NCI-H345 (cell line): ENCODE results near the gene TSPAN14.
"Not testable (repeated sequence)": the region's sequence is repeated elsewhere in the genome, so short reads cannot be mapped to it uniquely, and the experiment has no call there.

Experiments
- DNase-seq: peaks from one replicate; lab custom pipeline; 2025; lab: John Stamatoyannopoulos, UW

Gene TSPAN14

DNA sequence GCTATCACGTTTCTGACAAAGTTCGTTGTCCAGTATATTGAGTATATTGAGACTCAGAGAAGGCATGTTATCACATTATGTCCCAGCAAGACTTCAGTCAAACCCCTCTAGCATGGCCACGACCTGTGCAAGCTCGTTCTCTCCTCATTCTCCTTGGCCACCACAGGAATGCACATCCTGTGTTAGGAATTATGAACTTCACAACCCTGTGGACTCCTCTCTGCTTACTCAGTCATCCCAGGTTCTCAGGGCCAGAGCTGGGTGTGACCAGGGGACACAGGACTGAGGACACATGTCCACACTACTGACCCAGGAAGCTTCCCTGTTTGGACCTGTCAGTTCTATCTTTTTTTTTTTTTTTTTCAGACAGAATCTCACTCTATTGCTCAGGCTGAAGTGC, 87.9 kb downstream of the TSPAN14 start:
- no peak for DNase-seq

DNA sequence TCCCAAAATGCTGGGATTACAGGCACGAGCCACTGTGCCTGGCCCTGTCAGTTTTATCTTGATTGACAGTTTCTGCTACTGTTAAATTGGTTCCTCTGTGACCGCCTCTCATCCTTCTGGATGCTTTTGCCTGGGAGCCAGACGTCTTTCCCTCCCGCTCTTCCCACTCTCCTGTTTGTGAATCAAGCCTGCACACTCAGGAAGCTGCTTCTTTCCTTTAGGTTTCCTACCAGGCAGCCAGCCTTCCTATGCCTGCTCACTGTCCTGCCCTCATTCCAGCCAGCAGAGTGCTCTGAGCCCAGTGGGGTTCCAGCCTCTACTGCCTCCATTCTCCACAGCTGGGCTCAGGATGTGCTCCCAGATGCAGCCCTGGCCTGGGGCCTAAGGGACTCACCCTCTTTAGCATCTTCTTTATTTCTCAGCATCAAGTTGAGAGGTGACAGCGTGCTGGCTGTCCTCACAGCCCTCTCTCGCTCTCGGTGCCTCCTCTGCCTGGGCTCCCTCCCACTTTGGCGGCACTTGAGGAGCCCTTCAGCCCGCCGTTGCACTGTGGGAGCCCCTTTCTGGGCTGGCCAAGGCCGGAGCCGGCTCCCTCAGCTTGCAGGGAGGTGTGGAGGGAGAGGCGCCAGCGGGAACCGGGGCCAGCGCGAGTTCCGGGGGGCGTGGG, 88.7 kb downstream of the TSPAN14 start:
- no peak for DNase-seq

DNA sequence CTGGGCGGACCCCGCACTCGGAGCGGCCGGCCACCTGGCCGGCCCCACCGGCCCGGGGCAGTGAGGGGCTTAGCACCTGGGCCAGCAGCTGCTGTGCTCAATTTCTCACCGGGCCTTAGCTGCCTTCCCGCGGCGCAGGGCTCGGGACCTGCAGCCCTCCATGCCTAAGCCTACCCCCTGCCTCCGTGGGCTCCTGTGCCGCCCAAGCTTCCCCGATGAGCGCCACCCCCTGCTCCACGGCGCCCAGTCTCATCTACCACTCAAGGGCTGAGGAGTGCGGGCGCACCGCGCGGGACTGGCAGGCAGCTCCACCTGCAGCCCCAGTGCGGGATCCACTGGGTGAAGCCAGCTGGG, 89.2 kb downstream of the TSPAN14 start:
- not testable (repeated sequence) for DNase-seq

DNA sequence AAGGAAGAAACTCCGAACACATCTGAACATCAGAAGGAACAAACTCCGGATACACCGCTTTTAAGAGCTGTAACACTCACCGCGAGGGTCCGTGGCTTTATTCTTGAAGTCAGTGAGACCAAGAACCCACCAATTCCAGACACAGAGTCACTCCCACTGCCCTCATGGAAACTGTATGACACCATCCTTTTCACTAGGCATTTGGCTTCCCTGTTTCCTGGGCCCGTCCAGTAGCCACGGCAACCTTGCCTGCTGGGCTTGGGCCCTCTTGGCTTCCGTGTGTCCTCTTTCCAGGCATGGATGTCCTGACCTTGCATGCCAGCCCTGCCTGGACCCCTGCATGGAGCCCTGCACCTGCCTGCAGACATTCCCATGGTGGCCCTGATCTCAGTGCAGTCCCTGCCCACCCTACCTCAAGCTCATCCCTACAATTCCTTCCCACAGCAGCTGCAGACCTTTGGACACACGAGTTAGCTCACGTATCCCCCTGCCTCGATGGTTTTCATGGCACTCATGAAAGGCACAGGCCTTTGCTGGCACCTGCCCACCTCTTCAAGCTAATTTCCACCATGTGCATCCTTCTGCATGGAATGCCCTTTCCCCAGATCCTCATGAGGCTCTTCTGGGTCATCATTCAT, 90.3 kb downstream of the TSPAN14 start:
- DNase-seq = no peak

DNA sequence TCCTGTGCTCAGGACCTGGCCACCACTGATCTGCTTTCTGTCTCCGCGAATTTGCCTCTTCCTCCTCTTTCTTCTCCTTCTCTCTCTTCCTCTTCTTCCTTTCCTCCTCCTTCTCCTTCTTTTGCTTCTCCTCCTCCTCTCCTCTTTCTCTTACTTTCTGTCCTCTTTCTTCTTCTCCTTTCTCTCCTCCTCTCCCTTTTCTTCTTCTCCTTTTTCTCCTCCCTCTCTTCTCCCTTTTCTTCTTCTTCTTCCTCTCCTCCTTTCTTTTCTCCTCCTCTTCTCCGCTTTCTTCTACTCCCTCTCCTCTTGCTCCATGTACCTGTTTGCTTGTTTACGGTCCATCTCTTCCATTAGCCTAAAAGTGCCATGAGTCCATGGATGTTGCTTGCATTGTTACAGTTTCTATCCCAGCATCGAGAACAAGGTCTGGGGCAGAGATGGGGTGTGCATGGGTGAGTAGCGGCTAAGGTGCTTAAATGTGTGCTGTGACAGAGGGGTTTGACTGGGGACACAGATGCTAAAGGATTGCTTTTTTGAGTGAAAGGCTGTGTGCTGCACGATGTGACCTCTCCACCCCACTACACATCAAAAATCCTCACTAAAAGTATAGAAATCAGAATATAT, 91.3 kb downstream of the TSPAN14 start:
- DNase-seq = no peak

DNA sequence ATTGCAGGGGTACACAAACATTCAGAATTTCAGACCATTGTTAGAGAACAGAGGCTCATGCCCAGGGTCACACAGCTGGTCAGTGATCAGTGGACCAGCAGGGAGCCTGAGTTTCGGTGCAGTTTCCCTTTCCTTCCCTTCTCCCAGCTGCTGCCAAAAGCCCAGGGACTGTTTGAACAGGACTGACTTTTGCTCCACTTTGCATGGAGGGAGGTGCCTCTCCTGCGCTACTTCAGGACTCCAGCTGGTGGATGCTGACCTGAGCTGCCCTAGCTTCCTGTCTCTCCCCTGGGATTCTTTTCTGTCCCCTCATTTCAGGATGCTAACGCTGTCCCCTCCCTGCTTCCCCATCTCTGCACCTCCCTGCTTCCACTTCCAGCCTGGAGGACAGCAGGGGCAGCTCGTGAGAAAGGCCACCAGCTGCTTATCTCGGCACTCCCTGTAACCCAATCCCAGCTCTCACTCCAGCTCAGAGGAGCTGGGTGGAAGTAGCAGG, 98.1 kb downstream of the TSPAN14 start:
- peak; percentile 11 for DNase-seq

DNA sequence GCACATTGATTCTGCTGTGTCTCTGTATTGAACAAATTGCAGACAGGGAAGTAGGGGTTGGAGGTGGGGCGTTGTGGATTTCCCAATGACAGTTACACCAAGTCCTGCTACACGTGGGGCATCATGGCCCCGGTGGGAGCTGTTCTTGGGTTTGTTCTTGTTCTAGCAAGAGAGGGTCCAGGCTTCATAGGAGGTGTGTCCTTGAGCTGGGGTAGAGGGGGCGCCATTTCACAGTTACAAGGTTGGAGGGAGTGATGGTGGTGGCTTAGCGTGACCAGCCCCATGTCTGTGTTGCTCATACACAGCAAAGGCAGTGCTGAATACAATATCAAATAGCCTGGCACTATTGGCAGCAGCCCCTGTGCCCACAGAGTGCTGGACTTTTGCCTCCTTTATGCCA, 99.3 kb downstream of the TSPAN14 start:
- no peak for DNase-seq

DNA sequence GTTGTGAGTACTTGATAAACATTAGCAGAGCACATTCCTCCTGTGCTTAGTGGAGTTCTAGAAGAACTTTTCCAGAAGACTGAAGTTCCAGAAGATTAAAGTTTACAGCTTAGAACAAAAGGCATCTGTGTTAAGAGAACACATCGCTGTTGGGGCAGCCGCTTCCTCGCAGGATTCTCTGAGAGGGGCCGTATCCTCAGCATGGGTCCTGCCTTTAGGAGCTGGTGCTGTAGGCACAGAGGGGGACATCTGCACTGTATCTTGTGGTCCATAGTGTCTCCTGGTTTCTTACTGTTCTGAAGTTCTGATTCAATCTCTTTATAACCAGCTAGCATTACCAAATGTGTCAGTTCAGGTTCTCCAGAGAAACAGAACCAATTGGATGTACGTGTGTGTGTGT, 99.9 kb downstream of the TSPAN14 start:
- no peak for DNase-seq

DNA sequence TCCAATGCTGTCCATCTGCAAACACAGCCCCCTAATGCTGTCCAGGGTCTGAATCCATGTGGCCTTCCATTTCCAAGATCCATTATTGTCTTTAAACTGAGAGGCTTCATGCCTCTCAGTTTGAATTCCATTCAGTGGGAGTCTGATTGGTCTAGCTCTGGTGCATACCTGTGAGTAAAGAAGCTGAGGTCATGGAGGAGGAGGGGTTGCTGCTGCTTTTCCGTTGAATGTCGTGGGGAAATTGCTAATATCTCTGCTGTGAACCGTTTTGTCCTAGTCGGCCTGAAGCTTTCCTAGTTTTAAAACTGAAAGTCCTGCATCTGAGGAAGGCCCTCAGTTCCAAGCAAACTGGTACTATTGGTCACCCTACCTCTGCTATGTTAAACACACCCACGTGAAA, 101.3 kb downstream of the TSPAN14 start:
- DNase-seq = no peak

DNA sequence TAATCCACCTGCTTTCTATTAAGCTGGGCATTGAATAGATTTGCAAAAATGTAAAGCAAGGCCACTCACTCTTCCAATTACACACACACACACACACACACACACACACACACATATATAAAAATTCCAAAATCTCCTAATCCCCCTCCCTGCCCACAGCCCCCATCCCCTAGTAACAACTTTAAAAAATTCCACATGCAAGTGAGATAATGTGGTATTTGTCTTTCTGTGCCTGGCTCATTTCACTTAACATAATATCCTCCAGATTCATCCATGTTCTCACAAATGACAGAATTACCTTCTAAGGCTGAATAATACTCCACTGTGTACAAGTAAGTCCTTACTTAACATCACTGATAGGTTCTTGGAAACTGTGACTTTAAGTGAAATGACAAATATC, 107.8 kb downstream of the TSPAN14 start:
- no peak for DNase-seq

DNA sequence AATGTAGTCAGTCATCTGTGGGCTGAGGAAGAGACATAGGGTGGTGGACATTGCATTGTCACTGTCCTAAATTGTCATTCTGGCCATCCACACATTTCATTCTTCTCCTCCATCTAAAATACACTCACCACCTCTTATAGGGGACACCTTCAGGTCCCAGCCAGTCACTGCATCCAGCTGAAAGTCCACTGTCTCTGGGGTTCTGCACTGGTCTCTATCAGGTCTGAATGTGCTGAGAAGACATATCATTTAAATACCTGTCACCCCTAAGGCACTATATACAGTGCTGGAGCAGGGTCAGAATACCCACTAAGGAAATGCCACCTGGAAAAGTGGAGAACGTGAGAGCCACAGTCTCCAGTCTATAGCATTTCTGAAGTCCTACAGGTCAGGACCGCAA, 113.2 kb downstream of the TSPAN14 start:
- no peak for DNase-seq

DNA sequence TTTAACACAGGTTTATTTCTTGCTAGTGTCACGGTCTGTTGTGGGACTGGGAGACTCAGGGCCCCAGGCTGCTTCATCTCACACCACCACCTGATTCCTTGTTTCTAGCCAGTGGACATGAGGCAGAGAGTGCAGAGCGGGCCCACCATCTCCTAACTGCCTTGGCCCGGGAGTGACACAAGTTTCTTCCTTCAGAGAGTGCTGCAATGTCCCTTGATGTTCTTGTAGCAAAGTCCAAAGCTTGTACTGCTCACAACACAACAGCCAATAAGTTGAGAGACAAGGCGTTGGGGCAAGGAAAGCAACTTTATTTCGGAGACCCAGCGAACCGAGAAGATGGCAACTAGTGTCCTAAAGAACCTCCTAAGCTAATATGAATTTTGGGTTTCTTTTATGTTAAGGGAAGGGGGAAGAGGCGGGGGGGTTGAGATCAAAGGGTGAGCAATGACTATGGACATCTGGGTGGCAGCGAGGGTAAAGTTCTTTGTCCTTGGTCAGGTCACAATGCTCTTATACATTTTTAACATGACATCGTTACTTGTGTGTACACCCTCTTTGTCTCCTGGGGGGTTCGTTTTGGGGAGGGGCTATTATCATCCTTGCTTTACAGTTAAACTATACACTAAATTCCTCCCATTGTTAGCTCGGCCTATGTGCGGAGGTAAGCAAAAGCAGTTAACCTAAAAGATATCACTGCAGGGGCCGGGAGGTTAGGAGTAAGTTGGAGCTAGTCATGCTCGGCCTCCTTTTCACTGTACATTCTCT, 115.2 kb downstream of the TSPAN14 start:
- DNase-seq = no peak

DNA sequence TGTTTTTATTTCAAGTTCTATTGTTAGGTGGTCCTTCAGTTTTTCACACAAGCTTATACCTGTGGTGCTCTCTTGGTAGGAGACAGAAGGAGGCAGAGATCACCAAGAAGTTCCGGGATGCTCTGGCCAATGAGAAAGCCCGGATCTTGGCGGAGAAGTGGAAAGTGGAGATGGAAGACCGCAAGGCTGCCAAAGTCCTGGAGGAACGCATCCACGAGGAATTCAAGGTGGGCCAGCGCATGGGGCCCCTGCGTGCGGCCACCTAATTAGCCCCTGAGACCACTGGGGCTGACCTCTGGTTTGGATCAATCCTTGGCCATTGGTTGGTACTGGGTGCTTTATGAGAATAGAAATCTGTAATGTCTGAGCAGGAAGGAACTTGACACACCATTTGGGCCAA, 117.2 kb downstream of the TSPAN14 start:
- no peak for DNase-seq

DNA sequence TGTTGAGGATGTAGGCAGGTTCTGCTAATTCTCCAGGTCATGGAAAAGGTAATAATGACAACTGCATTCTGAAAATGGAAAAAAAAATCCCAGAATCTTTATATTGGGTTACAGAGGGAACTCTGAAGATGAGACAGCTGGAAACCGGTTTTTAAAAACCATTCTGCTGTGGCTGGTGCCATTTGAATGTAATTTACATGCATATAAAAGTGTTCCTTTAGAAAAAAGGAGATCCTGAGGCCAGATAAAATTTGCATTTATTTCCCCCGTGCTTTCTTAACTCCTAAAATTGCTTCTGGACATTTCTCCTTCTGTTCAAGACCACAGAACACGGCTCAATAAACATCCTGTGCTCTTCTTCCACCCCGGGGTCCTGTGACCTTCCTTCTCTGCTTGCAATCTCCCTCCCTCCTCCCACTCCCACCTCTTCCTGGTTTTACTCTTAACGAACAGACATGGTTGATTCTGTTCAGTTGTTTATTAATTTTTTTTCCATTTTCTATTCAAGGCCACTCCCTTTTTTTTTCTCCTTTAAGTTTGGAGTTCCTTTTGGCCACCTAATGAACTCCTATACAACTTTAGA, 125.2 kb downstream of the TSPAN14 start:
- no peak for DNase-seq

DNA sequence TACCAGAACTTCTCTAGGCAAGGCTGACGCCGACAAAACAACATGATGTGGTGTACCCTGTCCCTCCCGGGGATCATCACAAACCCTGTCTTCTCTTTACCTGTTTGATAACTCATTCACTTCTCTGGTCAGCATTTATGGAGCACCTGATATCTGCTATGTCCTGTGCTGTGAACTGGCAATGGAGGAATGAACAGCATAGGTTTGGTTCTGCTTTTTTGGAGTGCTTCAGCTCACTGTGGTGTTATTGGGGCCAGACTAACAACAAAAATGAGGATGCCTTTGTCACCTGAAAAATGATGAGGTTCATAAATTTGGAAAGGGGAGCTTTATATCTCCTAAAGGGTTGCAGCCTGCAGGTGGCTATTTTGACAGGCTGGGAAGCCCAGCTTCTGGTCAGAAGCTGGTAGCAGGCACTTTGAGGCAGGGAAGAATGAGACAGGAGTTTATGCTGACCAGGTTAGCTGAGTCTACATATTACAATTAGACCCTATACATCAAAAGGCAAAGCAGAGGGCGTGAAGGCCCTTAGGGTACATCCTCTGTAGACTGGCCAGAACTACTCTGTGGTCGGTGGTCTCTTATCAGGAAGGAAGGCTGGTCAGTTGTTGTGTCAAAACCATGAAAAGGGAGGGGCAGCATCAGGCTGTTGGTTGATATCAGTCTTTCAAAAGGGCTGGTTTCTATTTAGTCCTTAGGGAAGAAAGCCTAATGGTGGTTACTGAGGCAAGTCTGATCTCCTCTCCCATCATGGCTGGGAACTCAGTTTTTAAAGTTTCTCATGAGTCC, 125.9 kb downstream of the TSPAN14 start:
- no peak for DNase-seq

DNA sequence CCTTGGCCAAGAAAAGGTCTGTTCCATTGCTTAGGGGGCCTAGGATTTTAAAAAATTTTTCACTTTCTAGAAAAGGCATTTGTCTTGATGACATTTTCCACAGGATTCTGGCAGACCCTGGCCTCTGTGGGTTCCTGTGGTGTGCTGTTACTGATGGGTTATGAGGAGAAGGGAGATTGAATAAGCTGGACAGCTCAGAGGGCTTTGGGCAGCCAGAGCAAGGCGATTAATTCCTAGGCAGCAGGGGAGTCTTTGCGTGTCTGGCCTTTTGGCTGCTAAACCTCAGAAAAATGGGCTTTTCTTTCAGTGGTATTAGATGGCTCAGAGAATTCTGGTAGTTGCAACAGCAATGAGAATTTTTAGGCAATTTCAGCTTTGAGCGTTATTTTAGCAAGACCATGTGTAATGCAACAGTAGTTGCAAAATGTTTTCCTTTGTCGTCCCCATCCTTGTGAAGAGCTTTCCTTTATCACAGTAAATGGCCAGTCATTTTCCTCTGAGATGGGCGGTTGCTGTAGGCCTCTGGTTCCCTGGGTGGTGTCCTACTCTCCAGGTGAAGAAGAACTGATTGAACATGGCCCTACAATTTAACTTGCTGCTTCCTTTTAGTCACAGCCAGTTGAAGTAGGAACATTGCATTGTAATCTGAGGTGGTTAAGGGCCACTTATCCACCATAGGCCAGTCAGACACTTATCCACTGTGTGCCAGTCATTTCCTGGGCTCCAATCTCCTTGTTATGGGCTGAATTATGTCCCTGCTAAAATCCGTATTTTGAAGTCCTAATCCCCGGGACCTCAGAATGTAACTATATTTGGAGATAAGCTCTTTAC, 126.7 kb downstream of the TSPAN14 start:
- DNase-seq = no peak

DNA sequence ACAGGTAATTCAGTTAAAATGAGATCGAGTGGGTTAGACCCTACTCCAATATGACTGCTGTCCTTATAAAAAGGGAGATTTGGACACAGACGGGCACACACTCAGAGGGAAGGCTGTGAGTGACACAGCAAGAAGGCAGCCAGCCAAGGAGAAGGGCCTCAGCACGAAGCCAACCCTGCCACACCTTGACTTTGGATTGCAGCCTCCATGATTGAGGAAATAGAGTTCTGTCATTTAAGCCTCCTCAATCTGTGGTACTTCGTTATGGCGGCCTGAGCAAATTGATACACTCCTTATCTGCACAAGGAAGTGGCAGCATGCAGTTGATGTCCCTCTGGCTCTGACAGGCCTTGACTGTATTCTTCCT, 127.3 kb downstream of the TSPAN14 start:
- no peak for DNase-seq

DNA sequence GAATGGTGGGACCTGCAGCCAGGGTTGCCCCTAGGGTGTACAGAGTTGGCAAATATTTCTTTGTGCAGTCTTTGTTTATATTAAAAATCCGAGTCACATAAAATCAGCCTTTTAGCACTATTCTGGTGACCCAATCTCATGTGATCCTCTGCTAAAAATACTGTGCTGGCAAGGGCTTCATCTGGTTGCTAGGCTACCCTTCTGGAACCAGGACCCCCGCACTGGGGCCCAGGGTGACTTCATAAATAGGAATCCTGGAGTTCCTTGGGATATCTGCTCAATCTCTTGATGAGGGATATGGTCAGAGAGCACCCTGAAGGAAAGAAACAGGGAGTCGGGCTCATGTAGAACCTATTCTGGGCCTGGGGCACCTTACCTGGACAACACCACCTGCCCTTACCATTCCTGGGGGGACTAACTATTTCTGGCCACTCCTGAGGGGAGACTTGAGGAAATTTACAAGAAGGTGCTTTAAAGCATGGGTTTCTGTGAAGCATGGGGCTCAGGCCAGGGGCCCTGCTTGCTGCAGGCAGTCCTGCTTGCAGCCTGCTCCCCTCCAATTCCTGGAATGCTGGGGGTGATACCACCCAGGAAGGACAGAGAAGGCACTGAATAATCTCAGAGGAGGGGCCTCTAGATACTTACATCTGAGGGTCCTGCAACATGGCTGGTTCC, 128.3 kb downstream of the TSPAN14 start:
- DNase-seq = no peak
